Heart left ventricle (tissue), 13 donors: ENCODE measurements around the gene SURF6.
"Not testable (repeated sequence)": the region's sequence is repeated elsewhere in the genome, so short reads cannot be mapped to it uniquely, and the experiment has no call there.

Experiments
- CTCF ChIP-seq, 12 donors: fragments of 200-600 bp; sonication (generic) in 4 of 12; IDR thresholded peaks; one replicate each; pipeline versions ENCODE4 v1.5.0 to v1.8.0; 2018 to 2022; ENCODE audit warnings: antibody characterized with exemption in 12 of 12, mild to moderate bottlenecking in 5 of 12
- POLR2A ChIP-seq, 2 donors: fragments of 450-650 bp; IDR thresholded peaks; one replicate each; pipeline ENCODE4 v1.6.1; 2017; ENCODE audit warnings: antibody characterized with exemption in 2 of 2, mild to moderate bottlenecking in 2 of 2, moderate library complexity in 2 of 2
- donor health status: ischemic (EF 13 %, LVEDD 7.1; RV severe dilation, severe dysfunction).
- donor health status: DM: no; HTN: yes; CAD: no.
- donor health status: DM: no; HTN: no; CAD: no.
- donor health status: ischemic (EF 25% LVEDD 6.9; RV normal size, moderate dysfunction).
- donor health status: ischemic (EF 25% LVEDD 5.7; RV mildly dilated, moderate dysfunction).
- donor health status: ischemic (EF 35%, LVEDD 5.7; RV mildly dilated, moderate dysfunction).
- donor health status: nonischemic (EF 11% LVEDD 7.7; RV severe dilation, severe dysfunction).
- donor health status: DM: yes; HTN: yes; CAD: no.
- donor health status: PGD.
- donor health status: ischemic (EF 29% LVEDD 5.4; RV normal size, mild dysfunction).
- donor health status: nonischemic (EF 23%, LVEDD 6.1; RV moderate dilation, normal function).

- not testable (repeated sequence) for TF ChIP-seq CTCF, POLR2A (IDR thresholded peaks at IDR 0.05)
Measured at GRCh38 chr9:133317551-133317950, 18.4 kb downstream of the SURF6 start.
